OCI-LY3 (cell line): Measurements from ENCODE around the gene PRSS50.

Experiments
- EZH2phosphoT487 ChIP-seq: fragments of 200-600 bp; shearing (Covaris generic); IDR thresholded peaks from 2 replicates; pipeline ENCODE4 v1.6.1; 2018; ENCODE audit warnings: antibody characterized with exemption, mixed run types, low read depth
- TF ChIP-seq, protein P1 (sequence below): fragments of 200-600, 300-600 bp; sonication (generic); IDR thresholded peaks from 2 replicates; pipeline ENCODE4 v1.5.1; 2014; ENCODE audit warnings: antibody characterized with exemption, low read length, low read depth

DNA sequence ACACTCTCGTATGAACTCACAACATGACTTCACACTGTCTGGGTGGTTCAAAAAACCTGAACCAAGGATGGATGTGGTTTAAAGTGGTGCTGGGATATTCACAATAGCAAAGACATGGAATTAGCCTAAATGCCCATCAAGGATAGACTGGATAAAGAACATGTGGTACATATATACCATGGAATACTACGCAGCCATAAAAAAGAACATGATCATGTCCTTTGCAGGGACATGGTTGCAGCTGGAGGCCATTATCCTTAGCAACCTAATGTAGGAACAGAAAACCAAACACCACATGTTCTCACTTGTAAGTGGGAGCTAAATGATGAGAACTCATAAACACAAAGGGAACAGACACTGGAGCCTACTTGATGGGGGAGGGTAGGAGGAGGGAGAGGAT, 3.3 kb upstream of the PRSS50 start:
- TF ChIP-seq, protein P1, sequence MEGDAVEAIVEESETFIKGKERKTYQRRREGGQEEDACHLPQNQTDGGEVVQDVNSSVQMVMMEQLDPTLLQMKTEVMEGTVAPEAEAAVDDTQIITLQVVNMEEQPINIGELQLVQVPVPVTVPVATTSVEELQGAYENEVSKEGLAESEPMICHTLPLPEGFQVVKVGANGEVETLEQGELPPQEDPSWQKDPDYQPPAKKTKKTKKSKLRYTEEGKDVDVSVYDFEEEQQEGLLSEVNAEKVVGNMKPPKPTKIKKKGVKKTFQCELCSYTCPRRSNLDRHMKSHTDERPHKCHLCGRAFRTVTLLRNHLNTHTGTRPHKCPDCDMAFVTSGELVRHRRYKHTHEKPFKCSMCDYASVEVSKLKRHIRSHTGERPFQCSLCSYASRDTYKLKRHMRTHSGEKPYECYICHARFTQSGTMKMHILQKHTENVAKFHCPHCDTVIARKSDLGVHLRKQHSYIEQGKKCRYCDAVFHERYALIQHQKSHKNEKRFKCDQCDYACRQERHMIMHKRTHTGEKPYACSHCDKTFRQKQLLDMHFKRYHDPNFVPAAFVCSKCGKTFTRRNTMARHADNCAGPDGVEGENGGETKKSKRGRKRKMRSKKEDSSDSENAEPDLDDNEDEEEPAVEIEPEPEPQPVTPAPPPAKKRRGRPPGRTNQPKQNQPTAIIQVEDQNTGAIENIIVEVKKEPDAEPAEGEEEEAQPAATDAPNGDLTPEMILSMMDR: no peak
- TF ChIP-seq EZH2phosphoT487: no peak
